Immature natural killer cell (primary cell): ENCODE results near the gene AQR. TPM values are rescaled to one million over a fixed set of nuclear protein-coding genes. Genes with fewer than 3 reads are reported as not detected.
"Not testable (repeated sequence)": the region's sequence is repeated elsewhere in the genome, so short reads cannot be mapped to it uniquely, and the experiment has no call there.

Source experiments
- DNase-seq, 3 donors: peaks; one replicate each; pipeline ENCODE4 v3.0.0; 2022; ENCODE audit warnings: mixed read lengths in 1 of 3
- H3K27ac Mint-ChIP-seq, 6 donors: one replicate each; pipeline ENCODE4 v1.8.0; 2020; ENCODE audit warnings: mixed read lengths in 6 of 6, mild to moderate bottlenecking in 5 of 6, inconsistent platforms in 4 of 6, moderate library complexity in 3 of 6
- H3K27me3 Mint-ChIP-seq, 3 donors: one replicate each; pipeline ENCODE4 v1.8.0; 2020 to 2021; ENCODE audit warnings: low read depth in 3 of 3, mild to moderate bottlenecking in 3 of 3, mixed read lengths in 3 of 3, moderate library complexity in 3 of 3, inconsistent platforms in 1 of 3
- H3K36me3 Mint-ChIP-seq, 3 donors: one replicate each; pipeline ENCODE4 v1.8.0; 2020; ENCODE audit warnings: mixed read lengths in 3 of 3, inconsistent platforms in 2 of 3, mild to moderate bottlenecking in 2 of 3
- H3K4me1 Mint-ChIP-seq, 2 donors: one replicate each; pipeline ENCODE4 v1.8.0; 2020; ENCODE audit warnings: inconsistent platforms in 2 of 2, mild to moderate bottlenecking in 2 of 2, mixed read lengths in 2 of 2, moderate library complexity in 1 of 2
- H3K4me3 Mint-ChIP-seq, 5 donors: one replicate each; pipeline ENCODE4 v1.8.0; 2020; ENCODE audit warnings: mild to moderate bottlenecking in 5 of 5, mixed read lengths in 5 of 5, inconsistent platforms in 3 of 5, moderate library complexity in 3 of 5
- H3K9me3 Mint-ChIP-seq, 6 donors: one replicate each; pipeline ENCODE4 v1.8.0; 2020; ENCODE audit warnings: mild to moderate bottlenecking in 6 of 6, mixed read lengths in 6 of 6, inconsistent platforms in 4 of 6, moderate library complexity in 3 of 6
- polyA plus RNA-seq, 3 donors: library from polyadenylated mRNA; unstranded; fragments of 300-500 nt; fragmentation: Illumina TruSeq; gene quantifications; one replicate each; pipeline ENCODE4 v1.2.3, GENCODE V29; 2021

The AQR gene
- polyA plus RNA-seq, 3 donors from 2014 or later = 8.5 to 16.2 (median 9.9) TPM

GRCh38 chr15:34813446-34814190 is 155.9 kb downstream of the AQR start:
- peaks cover 4 to 14% (median 7%) of the 10 kb centered on the region in 3 donors for H3K27me3 Mint-ChIP-seq

GRCh38 chr15:34812868-34813365 is 156.6 kb downstream of the AQR start:
- not testable (repeated sequence) for DNase-seq, H3K9me3 Mint-ChIP-seq, H3K36me3 Mint-ChIP-seq, H3K4me1 Mint-ChIP-seq, H3K4me3 Mint-ChIP-seq, H3K27ac Mint-ChIP-seq
- H3K27me3 Mint-ChIP-seq = peaks cover 3 to 17% (median 7%) of the 10 kb centered on the region in 3 donors

More at GRCh38 chr15:34813446-34814190, 155.9 kb downstream of the AQR start:
- no peak overlapping the region for H3K4me3 Mint-ChIP-seq
- no peak for DNase-seq
- no peak overlapping the region for H3K27ac Mint-ChIP-seq
- no peaks in the 10 kb centered on the region for H3K4me1 Mint-ChIP-seq
- no peaks in the 10 kb centered on the region for H3K36me3 Mint-ChIP-seq
- no peaks in the 10 kb centered on the region for H3K9me3 Mint-ChIP-seq

DNA sequence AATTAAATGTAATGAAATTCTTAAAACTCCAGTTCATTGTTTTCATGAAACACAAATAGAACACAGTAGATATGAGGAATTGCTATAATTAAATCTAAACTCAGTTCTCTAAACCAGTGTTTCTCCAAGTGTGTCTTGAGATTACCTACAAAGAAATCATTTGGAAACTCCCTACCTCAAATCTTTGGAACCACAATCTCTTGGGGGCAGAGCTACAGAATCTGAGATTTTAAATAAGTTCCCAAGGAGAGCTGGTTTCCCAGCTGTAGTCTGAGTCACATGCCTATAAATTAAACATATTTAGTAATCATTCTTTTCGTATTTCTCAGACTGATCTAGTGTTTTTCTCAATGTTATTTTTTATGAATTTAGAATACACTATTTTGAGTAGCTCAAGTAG is 157.2 kb downstream of the AQR start:
- no peak overlapping the region for H3K27ac Mint-ChIP-seq
- H3K4me3 Mint-ChIP-seq = no peak overlapping the region
- no peak for DNase-seq
- H3K27me3 Mint-ChIP-seq = peaks cover 3 to 22% (median 7%) of the 10 kb centered on the region in 3 donors
- H3K9me3 Mint-ChIP-seq = no peaks in the 10 kb centered on the region
- no peaks in the 10 kb centered on the region for H3K36me3 Mint-ChIP-seq
- H3K4me1 Mint-ChIP-seq = no peaks in the 10 kb centered on the region

- Mint-ChIP-seq H3K27me3 (peaks cover 4 to 19% (median 7%) of the 10 kb centered on the region in 3 donors), H3K27ac (no peak overlapping the region), H3K9me3 (peaks cover 0 to 9% (median 0%) of the 10 kb centered on the region in 6 donors), H3K36me3 (no peaks in the 10 kb centered on the region), H3K4me3 (no peak overlapping the region), H3K4me1 (no peaks in the 10 kb centered on the region)
- DNase-seq = no peak
Observed at GRCh38 chr15:34810443-34811129, 159.0 kb downstream of the AQR start.

- DNase-seq = no peak
- H3K27ac Mint-ChIP-seq = no peak overlapping the region
- no peaks in the 10 kb centered on the region for H3K36me3 Mint-ChIP-seq
- peaks cover 4 to 17% (median 7%) of the 10 kb centered on the region in 3 donors for H3K27me3 Mint-ChIP-seq
- no peak overlapping the region for H3K4me3 Mint-ChIP-seq
- no peaks in the 10 kb centered on the region for H3K4me1 Mint-ChIP-seq
- H3K9me3 Mint-ChIP-seq = peaks cover 0 to 9% (median 0%) of the 10 kb centered on the region in 6 donors
Observed at GRCh38 chr15:34809186-34809585, 160.4 kb downstream of the AQR start.

- H3K27ac Mint-ChIP-seq = no peak overlapping the region
- peaks cover 2 to 17% (median 8%) of the 10 kb centered on the region in 3 donors for H3K27me3 Mint-ChIP-seq
- H3K9me3 Mint-ChIP-seq = peaks cover 0 to 9% (median 0%) of the 10 kb centered on the region in 6 donors
- no peak overlapping the region for H3K4me3 Mint-ChIP-seq
- H3K4me1 Mint-ChIP-seq = no peaks in the 10 kb centered on the region
- no peak for DNase-seq
- no peaks in the 10 kb centered on the region for H3K36me3 Mint-ChIP-seq
Observed at GRCh38 chr15:34808016-34808415, 161.5 kb downstream of the AQR start.

- not testable (repeated sequence) for H3K4me1 Mint-ChIP-seq
- peaks cover 5 to 17% (median 8%) of the 10 kb centered on the region in 3 donors for H3K27me3 Mint-ChIP-seq
Observed at GRCh38 chr15:34807241-34807640, 162.3 kb downstream of the AQR start.

GRCh38 chr15:34804776-34805175 is 164.8 kb downstream of the AQR start:
- Mint-ChIP-seq H3K4me1 (no peaks in the 10 kb centered on the region), H3K4me3 (no peak overlapping the region), H3K36me3 (no peaks in the 10 kb centered on the region), H3K27ac (no peak overlapping the region), H3K9me3 (peaks cover 0 to 9% (median under 1%) of the 10 kb centered on the region in 6 donors), H3K27me3 (peaks cover 3 to 22% (median 5%) of the 10 kb centered on the region in 3 donors)
- no peak for DNase-seq

More at GRCh38 chr15:34807241-34807640, 162.3 kb downstream of the AQR start:
- DNase-seq, H3K36me3 Mint-ChIP-seq, H3K9me3 Mint-ChIP-seq, H3K27ac Mint-ChIP-seq, H3K4me3 Mint-ChIP-seq: not testable (repeated sequence)

DNA sequence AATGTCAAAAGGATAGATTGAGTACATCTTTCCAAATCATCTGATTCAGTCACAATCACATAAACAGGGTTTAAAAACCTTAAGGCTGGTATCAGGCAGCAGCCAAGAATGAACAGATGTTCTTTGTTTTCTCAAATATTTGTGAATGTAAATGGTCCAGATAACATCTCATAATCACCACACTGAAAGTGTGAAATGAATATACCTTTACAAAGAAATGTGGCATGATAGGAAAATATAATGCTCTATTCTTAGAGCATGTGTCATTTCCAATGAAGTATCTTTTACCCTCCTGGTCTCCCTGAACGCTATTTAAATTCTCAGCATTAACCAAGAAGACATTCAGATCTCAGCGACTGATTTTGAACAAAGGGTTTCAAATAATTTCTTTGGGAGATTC is 165.4 kb downstream of the AQR start:
- no peak overlapping the region for H3K4me3 Mint-ChIP-seq
- peaks cover 0 to 9% (median under 1%) of the 10 kb centered on the region in 6 donors for H3K9me3 Mint-ChIP-seq
- no peak overlapping the region for H3K27ac Mint-ChIP-seq
- H3K27me3 Mint-ChIP-seq = peaks cover 3 to 22% (median 5%) of the 10 kb centered on the region in 3 donors
- DNase-seq = no peak
- H3K36me3 Mint-ChIP-seq = no peaks in the 10 kb centered on the region
- no peaks in the 10 kb centered on the region for H3K4me1 Mint-ChIP-seq

GRCh38 chr15:34802803-34803750 is 166.5 kb downstream of the AQR start:
- Mint-ChIP-seq H3K36me3 (no peaks in the 10 kb centered on the region), H3K4me3 (no peak overlapping the region), H3K27me3 (peaks cover 3 to 20% (median 8%) of the 10 kb centered on the region in 3 donors), H3K4me1 (no peaks in the 10 kb centered on the region), H3K27ac (no peak overlapping the region), H3K9me3 (peaks cover 0 to 9% (median under 1%) of the 10 kb centered on the region in 6 donors)
- no peak for DNase-seq

DNA sequence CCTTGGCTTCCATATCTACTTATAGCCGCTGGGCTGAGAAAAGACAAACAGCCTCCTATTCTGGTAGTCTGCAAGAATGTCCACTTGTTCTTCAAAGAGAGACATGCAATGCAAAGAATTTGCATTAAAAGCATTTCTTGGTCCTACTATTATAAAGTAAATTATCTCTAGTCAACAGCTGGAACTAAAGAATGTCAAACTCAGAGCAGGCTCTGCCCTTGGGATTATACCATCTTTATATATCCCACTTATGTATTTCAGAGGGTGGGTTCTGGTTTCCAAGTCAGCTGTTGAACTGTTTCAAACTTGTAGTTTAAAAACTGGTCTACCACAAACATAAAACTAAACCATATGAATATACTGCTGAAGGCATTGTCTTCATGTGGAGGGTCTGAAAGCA is 167.2 kb downstream of the AQR start:
- no peak for DNase-seq
- H3K4me3 Mint-ChIP-seq = no peak overlapping the region
- H3K36me3 Mint-ChIP-seq = no peaks in the 10 kb centered on the region
- peaks cover 0 to 9% (median under 1%) of the 10 kb centered on the region in 6 donors for H3K9me3 Mint-ChIP-seq
- H3K27me3 Mint-ChIP-seq = peaks cover 4 to 14% (median 8%) of the 10 kb centered on the region in 3 donors
- H3K27ac Mint-ChIP-seq = no peak overlapping the region
- no peaks in the 10 kb centered on the region for H3K4me1 Mint-ChIP-seq
